NB4 (cell line): ENCODE results near the gene DNAH17.

Source experiments
- POLR2A ChIP-seq: IDR thresholded peaks from 2 replicates; pipeline ENCODE4 v1.6.1; 2011; ENCODE audit warnings: mild to moderate bottlenecking; ENCODE audit not compliant: insufficient read length; ENCODE audit errors: extremely low read depth
- TF ChIP-seq, protein P1 (sequence below): IDR thresholded peaks from one replicate; pipeline ENCODE4 v1.5.1; 2012; ENCODE audit warnings: low read depth, low read length
- TF ChIP-seq, protein P2 (sequence below): IDR thresholded peaks from 2 replicates; pipeline ENCODE4 v1.6.1; 2011; ENCODE audit warnings: low read depth, low read length

DNA sequence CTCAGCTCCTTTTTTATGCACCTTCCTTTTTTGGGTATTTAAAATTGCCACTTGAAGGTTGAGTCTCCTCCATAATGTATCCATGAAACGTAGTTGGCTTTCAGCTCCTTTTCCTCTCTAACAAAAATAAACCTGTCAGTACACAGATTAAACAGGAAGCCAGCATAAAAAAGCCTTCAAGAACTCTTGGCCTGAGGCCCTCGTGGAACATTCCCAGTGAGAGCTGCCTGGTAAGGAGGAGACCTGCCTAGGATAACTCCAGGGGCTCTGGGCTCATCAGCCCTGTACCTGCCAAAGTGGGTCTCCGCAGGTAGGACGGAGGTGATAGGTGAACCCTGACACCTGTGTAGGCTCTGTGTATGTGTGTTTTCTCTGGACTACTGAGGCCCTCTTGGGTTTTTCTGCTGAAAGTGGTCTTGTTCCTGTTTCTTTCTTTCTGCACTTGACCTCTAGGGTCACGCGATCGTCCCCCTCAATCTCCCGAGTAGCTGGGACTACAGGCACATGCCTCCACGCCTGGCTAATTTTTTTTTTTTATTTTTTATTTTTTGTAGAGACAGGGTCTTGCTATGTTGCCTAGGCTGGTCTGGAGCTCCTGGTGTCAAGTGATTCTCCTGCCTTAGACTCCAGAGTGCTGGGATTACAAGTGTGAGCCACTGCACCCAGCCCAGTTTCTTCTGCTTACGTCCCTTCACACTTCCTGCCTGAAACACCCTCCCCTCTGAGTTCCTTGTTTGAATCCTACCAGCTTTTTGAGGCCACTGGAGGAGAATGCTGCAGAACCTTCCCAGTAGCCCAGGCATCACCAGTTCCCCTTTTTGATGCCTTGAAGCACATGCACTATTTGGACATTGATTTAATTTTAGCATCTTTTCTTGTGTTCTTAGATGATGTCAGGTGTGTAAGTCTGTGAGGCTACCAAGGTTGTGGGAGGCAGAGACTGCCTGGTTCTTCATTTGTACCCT lies 188.9 kb downstream of the DNAH17 start:
- TF ChIP-seq, protein P1, sequence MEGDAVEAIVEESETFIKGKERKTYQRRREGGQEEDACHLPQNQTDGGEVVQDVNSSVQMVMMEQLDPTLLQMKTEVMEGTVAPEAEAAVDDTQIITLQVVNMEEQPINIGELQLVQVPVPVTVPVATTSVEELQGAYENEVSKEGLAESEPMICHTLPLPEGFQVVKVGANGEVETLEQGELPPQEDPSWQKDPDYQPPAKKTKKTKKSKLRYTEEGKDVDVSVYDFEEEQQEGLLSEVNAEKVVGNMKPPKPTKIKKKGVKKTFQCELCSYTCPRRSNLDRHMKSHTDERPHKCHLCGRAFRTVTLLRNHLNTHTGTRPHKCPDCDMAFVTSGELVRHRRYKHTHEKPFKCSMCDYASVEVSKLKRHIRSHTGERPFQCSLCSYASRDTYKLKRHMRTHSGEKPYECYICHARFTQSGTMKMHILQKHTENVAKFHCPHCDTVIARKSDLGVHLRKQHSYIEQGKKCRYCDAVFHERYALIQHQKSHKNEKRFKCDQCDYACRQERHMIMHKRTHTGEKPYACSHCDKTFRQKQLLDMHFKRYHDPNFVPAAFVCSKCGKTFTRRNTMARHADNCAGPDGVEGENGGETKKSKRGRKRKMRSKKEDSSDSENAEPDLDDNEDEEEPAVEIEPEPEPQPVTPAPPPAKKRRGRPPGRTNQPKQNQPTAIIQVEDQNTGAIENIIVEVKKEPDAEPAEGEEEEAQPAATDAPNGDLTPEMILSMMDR, result no peak
- TF ChIP-seq POLR2A, result no peak
- TF ChIP-seq, protein P2, sequence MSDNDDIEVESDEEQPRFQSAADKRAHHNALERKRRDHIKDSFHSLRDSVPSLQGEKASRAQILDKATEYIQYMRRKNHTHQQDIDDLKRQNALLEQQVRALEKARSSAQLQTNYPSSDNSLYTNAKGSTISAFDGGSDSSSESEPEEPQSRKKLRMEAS, result no peak; the same call in 1 of the 2 replicates
